ENCODE data around the gene HSPB9.

HSPB9 gene, protein sequence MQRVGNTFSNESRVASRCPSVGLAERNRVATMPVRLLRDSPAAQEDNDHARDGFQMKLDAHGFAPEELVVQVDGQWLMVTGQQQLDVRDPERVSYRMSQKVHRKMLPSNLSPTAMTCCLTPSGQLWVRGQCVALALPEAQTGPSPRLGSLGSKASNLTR

GRCh38 chr17:42122371-42123303 lies at the start of gene HSPB9:
TSS of gene HSPB9 (plus strand) at chr17:42122804. CDS start at chr17:42122851, 47 bp downstream.
- H3K4me3 ChIP-seq (ENCODE audit: low read depth, low read length) = no peak within 1 kb of the TSS

- no peak overlapping the region for H3K4me3 ChIP-seq (ENCODE audit: low read depth, low read length)
These were observed 46.8 kb upstream of the HSPB9 start for GRCh38 chr17:42075789-42076188.

DNA sequence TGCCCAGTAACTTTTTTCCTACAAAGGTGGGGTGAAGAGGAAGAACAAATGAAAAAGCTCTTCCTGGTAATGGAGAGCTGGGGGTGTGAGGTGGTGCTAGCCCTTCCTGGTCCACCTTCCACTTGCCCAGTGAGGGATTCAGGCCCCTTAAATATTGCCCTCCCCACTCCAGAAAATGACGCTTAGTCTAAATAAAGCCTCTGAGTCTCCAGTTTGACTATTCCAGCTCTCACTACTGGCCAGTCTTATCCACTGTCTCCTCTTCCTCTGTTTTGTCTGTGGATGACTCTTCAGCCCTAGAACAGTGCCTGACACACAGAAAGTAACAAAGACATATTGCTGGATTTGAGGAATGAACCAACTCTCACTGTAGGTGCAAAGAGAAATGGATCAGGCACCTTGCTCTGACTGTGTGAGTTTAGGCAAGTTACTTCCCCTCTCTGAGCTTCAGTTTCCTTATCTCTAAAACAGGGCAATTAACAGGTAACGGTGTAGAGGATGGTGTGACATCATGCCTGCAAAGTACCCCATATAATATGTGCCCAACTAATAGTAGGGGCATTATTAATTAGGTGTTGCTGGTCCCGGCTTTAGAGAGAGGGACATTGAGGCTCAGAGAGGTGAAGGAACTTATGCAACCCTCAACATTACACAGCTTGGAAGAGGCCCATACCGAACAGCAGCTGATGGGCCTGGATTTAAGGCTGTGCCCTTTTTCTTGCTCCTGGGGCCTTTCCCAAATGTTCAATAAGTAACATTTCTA lies 45.6 kb upstream of the HSPB9 start:
- H3K4me3 ChIP-seq (ENCODE audit: low read depth, low read length) = no peak overlapping the region

DNA sequence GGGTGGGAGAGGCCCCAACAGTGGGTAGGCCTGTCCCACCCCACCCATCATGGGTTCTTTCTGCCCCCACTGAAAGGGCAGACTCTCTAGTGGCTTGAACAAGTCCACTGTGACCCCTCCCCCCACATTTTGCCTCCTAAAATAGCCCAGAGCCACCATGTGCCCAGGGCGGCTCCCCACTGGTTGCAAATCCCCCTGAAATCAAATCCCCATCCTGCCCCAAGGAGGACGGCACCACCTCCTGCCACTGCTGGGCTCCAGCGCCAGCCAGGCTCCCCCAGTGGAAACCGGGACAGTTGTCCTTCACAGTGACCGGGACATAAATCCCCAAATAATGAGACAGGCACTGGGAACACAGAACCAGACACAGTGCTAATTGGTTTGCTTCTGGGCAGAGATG lies 44.8 kb upstream of the HSPB9 start:
- no peak overlapping the region for H3K4me3 ChIP-seq (ENCODE audit: low read depth, low read length)

GRCh38 chr17:42078396-42079043 lies 44.1 kb upstream of the HSPB9 start:
- H3K4me3 ChIP-seq (ENCODE audit: low read depth, low read length) = no peak overlapping the region

DNA sequence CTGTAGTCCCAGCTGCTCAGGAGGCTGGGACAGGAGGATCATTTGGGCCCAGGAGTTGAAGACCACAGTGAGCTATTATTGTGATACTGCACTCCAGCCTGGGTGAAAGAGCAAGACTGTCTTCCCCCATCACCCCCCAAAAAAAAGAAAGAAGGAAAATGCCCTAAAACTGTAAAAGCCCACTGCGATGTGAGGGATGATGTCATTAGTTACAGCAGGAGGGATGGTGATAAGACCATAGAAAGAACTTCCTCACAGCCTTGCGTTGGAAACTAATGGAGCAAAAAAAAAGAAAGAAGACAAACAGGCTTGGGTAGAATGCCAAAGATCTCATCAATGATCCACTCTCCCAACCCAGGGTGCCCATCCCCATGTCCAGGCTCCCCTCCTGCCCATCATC lies 43.1 kb upstream of the HSPB9 start:
- H3K4me3 ChIP-seq (ENCODE audit: low read depth, low read length) = no peak overlapping the region

DNA sequence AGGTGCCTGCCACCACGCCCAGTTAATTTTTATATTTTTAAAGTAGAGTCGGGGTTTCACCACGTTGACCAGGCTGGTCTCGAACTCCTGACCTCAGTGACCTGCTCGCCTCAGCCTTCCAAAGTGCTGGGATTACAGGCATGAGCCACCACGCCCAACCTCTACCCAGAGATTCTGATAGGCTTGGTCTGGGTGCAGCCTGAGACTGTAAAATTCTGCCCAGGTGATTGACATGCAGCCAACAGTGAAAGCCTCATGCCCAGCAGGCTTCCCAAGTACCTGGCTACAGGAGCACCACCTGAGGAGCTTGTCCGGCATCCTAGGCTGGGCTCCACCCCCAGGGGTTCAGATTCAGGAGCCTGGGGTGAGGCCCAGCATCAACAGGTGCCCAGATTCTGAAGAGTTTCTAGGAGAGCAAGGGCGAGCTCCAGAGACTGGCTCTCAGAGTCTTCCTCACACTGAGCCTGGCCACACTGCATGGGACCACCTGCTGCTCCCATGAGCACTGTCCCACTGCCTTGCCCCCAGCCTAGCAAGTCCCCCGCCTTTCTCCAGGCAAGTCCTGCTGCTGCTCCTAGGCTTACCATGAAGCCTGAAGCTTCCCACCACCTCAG lies 41.0 kb upstream of the HSPB9 start:
- H3K4me3 ChIP-seq (ENCODE audit: low read depth, low read length) = no peak overlapping the region

DNA sequence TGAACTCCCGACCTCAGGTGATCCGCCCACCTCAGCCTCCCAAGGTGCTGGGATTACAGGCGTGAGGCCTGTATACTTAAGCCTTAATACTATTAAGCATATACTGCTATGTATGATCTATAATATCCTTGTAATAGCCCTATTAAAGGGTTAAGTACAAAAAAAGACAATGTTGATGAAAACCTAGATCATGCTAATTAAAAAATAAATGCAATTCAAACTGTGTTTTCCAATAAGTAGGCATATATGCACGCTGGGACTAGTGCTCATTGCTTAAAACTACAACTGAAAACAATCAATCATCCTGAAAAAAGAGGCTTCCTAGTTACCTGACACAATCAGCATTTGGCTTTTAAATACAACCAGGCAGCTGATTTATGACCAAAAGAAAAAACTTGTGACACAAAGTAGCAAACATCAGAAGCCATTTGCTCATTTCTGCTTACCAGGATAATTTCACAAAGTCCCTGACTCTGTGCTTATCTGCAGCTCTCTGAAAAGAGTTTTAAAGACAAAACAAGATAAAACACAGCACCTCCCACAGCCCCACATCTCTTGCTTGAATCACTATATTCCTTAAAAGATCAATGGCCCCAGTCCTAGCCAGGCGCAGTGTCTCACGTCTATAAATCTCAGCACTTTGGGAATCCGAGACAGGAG lies 35.4 kb upstream of the HSPB9 start:
- H3K4me3 ChIP-seq (ENCODE audit: low read depth, low read length) = no peak overlapping the region

DNA sequence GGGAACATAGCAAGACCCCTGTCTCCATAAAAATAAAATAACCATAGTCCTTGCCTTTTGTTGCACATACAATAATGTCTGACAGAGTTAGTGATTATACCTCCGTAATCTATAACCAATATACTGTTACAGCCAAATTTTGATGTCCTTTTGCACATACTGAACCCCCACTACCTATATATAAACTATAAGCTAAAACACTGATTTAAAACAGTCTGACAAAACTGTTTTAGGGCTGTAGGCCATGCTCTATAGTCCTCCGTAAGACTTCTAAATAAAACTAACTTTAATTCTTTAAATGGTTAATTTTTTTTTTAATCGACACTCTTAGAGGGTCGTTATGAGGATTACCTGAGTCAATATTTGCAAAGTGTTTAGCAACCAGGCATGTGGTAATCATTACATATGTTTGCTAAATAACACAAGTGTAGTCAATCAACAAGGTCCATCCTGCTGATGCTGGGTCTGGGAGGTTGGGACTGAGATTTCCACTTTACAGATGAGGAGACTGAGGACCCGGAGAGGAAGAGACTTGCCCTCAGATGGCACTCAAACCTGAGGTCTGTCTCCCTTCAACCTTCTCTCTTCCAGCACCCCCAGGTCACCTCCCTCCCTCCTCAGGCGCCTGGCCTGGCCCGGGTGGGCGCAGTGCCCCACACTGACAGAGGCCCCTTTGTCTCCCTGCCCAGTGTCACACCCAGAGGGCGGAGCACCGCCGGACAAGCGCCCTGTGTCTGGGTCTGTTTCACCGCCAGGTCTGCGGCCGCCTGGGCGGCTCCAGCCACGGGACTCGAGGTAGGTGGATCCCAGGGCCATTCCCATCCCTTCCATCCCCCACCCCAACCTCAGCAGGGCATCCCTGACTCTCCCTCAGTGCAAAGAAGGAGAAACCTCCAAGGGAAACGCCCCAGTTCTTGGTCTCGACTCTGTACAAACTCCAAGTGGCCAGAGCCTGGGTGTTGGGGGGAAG lies 34.6 kb upstream of the HSPB9 start:
- no peak overlapping the region for H3K4me3 ChIP-seq (ENCODE audit: low read depth, low read length)

DNA sequence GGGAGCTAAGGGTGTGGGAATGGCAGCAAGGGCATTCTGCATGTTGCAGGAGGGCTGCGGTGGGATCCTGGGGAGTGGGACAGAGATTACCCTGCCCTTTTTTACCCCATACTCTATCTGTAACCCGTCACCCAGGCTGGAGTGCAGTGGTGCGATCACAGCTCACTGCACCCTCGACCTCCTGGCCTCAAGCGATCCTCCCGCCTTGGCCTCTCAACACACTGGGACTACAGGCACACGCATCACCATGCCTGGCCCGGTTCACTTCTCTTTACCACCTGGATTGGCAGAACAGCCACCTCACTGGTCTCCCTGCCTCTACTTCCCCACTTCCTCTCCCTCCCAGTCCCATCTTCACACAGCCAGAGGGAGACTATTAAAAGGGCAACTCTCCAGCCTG lies 33.9 kb upstream of the HSPB9 start:
- H3K4me3 ChIP-seq (ENCODE audit: low read depth, low read length) = no peak overlapping the region

DNA sequence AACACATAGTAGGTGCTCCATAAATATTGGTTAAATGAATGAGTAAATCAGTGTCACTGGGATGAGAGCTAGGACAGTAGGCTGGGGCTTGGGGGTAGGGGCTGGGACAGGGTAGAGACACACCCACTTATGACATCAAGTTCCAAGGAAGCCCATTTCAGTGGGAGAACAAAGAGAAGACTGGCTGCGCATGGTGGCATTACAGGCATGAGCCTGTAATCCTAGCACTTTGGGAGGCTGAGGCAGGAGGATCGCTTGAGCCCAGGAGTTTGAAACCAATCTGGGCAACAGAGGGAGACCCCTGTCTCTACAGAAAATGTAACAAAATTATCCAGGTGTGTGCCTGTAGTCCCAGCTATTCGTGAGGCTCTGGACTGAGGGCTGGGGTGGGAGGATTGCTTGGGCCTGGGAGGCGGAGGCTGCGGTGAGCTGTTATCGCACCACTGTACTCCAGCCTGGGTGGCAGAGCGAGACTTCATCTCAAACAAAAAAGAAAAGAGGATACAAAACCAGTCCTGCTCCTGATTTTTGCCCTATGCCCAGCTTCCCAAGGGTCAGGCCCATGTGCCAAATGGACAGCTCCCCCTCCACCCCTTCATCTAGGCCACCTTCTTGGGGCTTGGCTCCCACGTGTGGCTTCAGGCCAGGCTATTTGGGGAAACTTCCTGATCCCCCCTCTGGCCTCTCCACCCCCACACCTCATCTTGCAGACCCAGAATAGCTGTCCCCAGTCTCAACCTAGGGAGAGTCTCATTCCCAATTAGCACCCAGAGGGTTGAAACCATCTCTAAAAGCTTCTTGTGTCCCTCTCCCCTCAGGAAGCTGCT lies 31.4 kb upstream of the HSPB9 start:
- H3K4me3 ChIP-seq (ENCODE audit: low read depth, low read length) = no peak overlapping the region

- no peak overlapping the region for H3K4me3 ChIP-seq (ENCODE audit: low read depth, low read length)
These were observed 29.7 kb upstream of the HSPB9 start for GRCh38 chr17:42092939-42093338.

DNA sequence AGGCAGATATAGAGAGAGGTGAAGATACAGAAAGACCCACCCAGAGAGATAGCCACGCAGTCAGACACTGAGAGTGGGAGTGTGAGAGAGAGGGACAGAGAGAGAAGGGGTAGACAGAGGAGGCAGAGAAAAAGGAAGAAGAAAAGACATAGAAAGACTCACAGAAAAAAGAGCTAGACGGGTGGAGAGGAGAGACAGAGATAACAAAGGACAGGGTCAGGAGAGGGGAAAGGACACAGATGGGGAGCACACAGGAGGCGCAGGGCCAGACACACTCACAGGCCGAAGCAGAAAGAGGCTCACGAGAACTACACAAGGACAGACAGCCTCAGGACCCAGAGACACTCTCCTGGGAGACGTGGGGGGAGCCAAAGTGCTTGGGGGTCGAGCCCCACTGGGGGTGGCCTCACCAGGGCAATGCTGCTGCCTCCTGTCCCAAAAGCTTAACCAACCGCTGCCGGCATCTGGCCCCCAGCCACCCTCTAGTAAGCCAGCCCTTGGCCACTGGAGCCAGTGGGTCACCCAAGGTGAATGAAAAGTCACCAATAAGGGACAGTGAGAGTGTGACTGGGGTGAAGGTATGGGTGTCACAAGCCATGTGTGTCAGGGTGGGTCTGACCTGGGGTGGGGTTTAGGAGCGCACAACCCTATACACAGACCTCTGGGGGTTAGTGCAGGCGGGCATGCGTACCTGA lies 28.1 kb upstream of the HSPB9 start:
- no peak overlapping the region for H3K4me3 ChIP-seq (ENCODE audit: low read depth, low read length)

GRCh38 chr17:42096360-42097111 lies 26.1 kb upstream of the HSPB9 start:
- no peak overlapping the region for H3K4me3 ChIP-seq (ENCODE audit: low read depth, low read length)

- peak within 1 kb of the TSS; percentile 20 for H3K4me3 ChIP-seq (ENCODE audit: low read depth, low read length)
These were observed 24.6 kb upstream of the HSPB9 start, which contains the start of gene ZNF385C for GRCh38 chr17:42097691-42098631. TSS of gene ZNF385C (minus strand) at chr17:42098473. CDS start at chr17:42063056, 35,417 bp downstream.
